ENCODE data around the gene VAV2.
"Not testable (repeated sequence)": the region's sequence is repeated elsewhere in the genome, so short reads cannot be mapped to it uniquely, and the experiment has no call there.

VAV2 gene

DNA sequence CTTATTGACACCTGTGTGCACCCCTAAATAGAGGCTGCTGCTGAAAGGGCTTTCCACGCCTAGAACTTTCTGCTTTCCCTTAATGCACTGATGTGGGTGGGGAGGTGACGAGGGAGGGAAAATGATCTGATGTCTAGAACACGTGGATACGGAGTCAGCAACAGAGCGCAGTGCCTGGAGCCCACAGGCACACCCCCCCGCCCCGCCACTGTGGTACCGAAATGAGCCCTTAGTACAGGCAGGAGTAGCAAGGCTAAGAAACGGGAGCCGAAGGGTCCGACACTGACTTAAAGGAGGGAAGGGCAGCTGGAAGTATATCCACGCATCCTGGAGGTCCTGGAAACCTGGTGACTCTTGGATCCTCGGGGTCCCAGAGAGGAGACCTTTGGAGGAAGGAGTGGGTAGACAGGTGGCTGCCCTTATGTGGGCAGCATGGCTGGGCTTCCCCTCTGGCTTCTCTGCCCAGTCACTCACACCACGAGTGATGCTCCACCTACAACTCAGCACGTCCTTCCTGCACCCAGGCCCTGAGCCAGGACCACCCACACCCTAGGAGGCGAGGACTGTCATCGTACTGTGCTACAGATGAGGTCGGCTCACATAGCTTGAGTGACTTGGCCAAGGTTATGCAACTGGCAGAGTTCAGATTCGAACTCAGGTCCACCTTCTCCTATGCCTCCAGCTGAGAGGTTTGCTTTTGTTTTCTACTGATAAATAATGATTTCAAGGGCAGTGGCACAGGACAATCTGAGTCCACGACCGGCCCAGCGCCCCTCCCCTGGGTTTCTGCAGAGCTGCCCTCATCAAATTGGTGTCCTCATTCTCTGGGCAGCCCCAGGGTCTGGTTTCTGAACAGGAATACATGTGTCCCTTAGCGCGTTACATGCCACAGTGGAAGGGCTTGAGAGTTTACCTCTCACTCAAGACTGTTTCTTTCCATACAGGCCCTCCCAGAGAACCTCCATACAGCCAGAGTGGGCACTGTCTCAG, 4.7 kb upstream of the VAV2 start:
- DNase-seq: no peak

DNA sequence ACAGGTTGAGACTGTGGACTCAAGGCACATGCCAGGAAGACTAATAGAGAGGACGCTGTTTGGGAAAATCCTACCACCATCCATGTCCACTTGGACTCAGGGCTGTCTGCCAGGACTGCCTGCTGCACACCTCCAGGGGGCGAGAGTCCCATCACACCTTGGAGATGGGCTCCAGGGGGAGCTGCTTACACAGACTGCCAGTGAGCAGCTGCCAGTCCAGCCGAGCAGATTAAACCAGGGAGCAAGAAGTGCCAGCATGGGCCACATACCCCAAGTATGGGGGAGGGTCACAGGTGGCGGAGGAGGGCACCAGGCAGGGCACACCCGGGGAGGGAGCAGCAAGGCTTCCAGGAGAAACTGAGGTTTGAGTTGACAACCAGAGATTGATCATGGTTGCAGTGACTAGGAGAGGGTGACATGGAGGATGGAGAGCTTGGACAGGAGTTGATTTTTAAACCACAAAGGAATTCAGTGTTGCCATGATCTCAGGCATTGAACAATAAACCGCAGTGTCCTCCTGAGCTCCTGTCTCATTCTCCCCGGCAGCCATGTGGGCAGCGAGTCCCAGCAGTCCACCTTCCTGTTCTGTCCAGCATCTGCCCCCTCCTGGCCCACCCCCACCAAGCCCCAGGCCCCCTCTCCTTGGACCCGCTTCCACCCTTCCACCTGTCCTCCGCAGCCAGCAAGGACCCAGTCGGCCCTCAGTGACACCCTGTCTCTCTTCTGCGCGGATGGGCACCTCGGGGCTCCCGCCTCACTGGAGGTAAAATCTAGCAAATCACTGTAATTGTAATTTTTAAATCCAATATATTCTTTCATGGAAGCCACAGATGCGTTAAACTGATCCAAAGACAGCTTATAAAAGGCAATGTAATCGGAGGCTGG, 3.1 kb upstream of the VAV2 start:
- no peak for DNase-seq

DNA sequence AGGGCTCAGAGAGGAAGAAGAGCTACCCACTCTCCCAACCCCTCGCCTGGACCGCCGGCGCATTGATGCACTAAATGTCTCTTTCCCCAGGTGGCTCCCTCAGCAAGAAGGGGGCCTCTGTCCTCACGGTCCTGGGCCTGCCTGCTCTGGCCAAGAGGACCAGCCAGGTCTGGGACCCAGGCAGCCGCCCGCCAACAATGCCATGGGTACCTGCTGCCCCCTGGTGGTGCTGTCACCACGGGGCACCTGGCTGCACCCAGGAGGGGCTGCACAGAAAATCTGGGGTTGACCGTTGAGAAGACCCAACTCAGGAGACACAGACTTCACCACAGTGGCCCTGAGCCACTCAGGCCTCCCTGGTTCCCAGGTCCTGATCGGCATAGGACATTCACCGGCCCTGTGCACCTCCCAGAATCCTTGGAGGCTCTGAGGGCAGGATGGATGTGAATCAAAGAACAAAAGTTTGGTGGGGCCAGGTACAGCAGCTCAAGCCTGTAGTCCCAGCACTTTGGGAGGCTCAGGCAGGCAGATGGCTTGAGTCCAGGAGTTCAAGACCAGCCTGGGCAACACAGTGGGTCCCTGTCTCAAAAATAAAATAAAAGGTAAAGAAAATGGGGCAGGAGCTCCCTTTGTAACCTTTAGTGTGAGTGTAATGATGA, 2.4 kb upstream of the VAV2 start:
- DNase-seq: peak in 49 of 51 donors; percentile 25 to 89 (median 64)

DNA sequence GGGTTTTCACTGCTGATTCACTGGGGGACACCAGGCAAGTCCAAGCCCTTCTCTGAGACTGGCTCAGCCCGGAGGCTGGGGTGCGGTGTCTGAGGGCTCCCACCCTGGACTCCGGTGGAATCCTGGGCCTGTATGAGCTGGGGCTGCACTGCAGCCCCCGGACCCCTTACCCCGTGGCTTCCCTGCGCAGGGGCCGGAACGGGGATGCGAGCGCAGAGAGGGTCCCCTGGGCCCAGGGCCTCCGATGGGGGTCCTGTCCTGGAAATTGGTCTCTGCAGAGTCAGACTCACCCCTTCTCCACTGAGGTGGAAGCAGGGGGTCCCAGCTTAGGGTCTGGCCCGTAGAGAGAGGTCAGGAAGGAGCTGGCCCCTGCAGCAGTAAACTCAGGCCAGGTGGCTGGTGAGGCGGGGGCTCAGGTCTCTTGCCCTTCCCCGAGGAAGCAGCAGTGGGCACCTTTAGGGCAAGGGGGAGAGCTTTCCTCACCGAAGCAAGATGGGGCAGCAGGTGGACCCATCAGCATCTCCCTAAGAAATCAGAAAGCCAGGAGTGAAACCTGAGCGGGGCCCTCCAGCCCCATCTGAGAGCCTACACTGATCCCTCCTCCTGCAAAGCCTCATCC, 1.6 kb upstream of the VAV2 start:
- no peak for DNase-seq

DNA sequence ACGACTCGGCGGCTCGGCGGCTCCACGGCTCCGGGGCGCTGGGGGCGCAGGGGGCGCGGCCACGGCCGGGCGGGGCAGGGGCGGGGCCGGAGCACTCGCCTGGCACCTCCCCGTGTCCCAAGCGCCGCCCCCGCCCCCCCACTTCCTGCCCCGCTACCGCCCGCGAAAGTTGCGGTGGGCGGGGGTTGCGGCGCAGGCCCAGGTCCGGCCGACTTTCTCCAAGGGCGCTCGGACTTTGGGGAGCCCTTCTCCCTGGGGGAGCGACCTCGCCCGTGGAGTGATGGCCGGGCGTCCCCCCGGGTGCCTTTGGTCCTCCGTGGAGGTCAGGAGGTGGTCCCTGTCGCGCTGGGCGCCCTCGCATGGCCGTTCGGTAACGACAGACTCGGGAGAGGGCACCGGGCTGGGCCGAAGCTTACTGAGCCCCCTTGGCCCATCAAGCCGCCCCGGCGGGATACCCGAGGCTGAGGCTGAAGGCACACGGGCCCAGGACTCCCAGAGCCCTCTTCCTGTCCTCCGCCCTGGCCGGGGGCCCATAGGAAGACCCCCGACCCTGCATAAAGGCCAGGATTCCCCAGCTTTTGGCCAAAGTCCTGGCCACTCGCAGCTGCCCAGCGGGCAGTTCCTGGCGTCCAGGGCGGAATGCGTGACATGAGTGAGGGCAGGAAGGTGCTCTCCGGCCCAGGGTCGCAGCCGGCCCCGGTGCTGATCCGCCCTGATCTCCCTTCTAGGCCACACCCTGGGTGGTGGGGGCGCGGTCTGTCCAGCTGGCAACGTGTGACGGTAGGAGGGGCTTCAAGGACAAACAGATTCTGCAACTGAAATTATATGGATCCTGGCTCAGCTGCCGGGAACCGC, 883 bp upstream of the VAV2 start:
- DNase-seq: peak in 36 of 51 donors; percentile 16 to 83 (median 56)

DNA sequence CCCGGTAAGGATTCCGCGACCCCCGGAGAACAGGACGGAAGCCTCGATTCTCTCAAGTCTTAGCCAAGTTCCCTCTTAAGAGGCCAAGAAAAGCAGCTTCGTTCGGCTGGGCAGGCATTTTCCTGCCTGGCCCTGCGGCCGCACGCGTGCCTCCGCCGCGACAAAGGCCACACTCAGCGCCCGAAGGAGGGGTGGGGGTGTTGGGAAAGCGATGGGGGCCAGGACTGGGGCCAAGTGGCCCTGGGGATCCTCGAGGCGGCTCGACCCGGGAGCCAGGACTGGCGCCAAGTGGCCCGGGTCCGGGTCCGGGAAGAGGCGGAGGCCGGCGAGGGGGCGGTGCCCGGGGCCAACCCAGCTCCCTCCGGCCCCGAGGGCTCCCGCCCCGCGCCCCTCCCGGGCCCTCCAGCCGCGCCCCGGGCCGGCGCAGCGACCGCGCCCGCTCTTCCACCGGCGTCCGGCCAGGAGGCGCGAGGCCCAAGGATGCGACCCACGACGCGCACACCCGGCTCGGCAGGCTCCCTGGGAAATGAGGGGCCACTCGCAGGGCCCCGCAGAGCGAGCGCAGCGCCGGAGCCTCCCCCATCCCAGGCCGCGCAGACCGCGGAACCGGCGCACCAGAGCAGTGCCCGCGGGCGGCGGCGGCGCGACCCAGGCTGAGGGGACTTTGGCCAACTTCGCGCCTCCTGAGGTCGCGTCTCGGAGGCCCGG, 756 bp downstream of the VAV2 start:
- peak in 3 of 51 donors; percentile 29 to 56 (median 50) for DNase-seq

DNA sequence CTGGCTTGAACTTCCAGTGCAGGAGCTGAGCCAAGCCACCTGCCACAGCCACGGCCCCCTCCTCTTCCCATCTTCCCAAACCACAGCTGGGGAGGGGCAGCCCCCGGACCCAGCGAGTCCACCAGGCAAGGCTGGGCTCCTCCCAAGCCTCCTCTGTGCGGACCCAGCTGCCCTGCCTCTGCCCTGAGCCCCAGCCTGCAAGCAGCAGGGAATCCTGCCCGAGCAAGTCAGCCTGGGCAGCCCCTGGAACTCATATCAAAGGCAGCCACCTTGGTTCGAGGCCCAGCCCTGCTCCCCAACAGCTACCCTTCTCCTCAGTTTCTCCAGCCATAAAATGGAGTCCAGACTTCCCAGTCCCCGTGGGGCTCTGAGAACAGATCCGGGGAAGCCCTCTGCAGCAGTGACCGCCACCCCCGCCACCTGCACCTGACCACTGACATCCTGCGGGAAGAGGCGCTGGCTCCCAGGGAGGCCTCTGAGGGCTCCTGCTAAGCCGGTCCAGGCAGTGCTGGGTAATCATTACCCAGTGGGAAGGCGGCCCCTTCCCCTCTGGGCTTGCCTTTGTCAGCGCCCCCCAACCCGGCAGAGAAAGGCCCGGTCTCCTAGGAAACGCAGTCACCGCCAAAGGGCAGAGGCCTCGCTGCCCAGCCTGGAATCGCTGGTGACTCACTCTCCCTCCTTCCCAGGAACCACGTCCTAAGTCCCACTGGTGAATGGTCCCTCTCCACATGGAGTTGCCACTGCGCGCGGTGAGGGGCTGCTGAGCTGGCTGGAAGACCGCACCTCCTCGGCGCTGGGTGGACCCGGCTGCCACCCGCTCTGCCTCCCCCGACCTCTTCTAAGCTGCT, 1.5 kb downstream of the VAV2 start:
- peak in 7 of 51 donors; percentile 9 to 64 (median 30) for DNase-seq

DNA sequence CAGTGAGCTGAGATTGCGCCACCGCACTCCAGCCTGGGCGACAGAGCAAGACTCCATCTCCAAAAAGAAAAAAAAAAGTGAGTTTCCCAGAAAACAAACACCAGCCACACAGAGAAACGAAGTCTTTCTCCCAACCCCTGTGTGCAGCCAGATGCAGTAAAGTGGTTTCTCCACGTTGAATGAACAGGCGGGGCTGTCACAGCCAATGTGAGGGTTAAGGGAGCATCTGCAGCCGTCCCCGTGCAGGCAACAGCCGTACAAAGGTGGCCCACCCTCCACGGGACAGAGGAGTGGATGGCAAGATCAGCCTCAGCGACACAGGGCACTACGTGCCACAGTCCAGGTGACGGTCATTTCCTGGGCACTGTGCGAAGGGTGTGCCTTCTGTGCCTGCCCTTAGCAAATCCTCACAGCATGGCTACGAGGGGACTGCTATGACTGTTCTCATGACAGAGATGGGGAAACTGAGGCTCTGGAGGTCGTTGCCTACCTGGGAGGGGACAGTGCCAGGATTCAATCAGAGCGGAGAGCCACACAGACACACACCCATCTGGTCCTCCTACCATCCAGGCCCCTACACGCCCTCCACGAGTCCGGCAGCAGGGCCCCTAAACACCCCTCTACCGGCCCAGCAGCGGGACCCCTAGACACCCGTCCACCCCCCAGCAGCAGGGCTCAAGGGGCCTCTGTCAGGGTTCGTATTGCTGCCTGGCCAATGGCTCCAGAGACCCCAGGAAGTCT, 2.3 kb downstream of the VAV2 start:
- no peak for DNase-seq

DNA sequence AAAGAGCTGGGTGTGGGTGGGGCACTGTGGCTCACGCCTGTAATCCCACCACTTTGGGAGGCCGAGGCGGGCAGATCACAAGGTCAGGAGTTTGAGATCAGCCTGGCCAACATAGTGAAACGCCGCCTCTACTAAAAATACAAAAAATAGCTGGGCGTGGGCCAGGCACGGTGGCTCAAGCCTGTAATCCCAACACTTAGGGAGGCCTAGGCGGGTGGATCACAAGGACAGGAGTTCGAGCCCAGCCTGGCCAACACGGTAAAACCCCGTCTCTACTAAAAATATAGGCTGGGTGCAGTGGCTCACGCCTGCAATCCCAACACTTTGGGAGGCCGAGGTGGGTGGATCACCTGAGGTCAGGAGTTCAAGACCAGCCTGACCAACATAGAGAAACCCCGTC, 3.4 kb downstream of the VAV2 start:
- DNase-seq: not testable (repeated sequence)

DNA sequence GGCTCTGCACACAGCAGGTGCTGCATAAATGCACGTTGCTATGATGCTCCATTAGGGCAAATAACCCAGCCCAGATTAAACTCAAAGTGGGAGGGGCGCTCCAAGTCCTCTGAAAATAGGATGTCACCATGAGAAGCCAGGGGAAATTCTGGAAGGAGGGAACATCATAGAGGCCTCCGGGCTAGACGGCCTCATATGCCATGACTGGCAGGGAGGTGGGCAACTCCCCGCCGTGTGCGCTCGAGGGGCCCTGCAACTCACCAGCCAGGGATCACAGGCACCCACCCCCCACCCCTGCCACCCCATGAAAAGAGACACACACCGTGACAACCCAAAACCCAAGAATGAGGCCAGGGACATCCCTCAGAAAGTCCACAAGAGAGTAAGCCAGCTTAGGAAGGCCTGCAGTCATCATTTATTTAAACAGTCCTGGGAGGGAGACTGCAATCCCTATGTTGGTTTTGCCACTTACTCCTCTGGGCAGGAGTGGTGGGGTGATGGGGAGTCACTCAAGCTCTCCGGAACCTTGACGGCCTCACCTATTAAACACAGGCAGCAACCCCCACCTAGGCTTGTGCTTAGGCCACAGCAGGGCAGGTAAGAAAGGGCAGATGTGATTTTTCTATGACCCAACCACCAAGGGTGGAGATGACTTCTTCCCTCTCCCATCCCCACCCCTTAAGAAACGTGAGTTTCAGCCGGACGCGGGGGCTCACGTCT, 4.0 kb downstream of the VAV2 start:
- DNase-seq: no peak

DNA sequence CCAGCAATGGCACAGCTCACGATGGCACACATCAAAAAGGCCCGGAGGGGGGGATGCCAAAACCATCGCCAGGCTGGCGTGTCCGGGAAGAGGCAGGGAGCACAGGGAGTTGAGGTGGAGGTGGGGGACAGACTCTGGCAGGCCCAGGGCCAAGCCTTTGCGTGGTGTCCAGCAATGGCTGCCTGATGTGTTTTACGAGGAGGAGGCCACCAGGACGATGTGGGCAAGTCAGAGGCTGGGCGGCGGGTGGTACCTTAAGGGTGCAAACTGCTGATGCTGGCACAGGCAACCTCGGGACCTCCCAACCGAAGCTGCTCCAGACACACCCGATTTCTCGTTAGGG, 4.7 kb downstream of the VAV2 start:
- no peak for DNase-seq

DNA sequence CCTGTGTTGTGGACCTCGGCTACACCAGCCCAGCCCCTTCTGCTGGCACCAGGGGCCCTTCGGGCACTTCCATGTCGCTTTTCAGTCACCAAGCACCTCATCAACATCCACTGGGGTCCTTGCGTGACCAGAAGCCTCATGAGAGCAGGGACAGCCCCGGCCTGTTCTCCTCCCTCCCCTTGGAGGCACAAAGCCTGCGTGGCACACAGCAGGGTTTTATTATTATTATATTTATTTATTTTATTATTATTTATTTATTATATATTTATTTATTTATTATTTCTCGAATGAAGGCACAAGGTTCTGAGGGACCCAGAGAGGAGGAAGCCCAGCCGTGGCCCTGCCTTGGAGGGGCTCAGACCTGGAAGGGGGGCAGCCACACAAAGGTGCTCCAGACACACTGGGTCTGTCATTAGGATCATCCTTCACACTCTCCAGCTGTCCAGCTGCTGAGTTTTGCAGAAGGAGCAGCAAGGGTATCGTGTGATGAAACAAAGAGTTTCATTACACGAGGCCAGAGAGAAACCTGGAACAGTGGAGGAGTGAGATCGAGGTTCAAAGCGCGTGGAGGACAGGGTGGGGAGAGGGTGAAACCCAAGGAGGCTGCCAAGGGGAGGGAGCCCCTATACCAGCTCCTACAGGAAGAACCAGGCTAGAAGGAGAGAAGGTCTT, 5.2 kb downstream of the VAV2 start:
- DNase-seq: no peak

DNA sequence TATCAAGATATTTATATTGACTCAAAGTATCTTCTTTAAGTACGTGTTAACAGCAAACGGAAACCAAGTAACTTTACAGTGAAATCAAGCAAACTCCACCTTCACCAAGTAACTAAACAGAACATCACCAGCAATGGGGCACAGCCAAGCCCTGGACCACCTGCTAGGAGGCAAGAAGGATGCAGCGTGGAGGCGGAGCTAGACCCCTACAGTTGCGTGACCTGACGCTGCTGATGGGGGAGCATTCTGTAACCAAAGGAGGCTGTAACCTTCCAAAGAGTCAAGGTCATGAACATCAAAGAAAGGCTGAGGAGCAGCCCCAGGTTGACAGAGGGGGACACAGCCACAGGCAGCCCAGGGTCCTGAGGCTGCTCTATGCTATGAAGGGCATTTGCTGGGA, 6.1 kb downstream of the VAV2 start:
- no peak for DNase-seq

DNA sequence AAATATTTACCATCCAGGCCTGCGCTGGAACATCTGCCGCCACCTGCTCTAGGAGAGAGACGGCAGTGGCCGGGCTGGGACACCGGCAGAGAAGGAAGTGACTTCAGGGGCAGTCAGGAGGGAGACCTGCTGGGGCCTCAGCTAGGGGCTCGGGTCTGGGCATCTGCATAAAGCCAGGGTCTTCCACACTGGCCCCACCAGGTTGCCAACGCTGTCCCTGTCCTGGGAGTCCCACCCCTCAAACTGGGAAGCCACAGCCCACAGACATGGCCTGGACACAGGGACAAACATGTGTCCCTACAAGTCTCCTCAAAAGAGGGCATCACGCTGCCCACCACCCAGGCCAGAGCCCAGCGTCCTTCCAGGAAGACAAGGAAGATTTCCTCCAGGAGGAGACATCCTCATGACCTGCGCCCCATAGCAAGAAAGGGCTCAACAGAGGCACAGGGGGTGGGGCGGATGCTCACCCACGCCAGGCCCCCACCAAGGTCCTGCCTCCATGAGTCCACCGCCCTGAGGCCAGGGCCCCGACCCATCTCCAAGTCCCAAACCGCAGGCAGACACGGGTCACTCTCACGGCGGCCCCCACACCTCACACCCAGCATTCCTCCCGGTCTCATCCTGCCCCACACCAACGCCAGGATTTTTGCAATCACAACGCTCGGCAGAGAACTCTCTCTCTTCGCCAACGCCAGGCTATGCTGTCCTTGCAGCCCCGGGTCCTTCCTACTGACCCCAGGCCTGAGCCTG, 9.0 kb downstream of the VAV2 start:
- no peak for DNase-seq

DNA sequence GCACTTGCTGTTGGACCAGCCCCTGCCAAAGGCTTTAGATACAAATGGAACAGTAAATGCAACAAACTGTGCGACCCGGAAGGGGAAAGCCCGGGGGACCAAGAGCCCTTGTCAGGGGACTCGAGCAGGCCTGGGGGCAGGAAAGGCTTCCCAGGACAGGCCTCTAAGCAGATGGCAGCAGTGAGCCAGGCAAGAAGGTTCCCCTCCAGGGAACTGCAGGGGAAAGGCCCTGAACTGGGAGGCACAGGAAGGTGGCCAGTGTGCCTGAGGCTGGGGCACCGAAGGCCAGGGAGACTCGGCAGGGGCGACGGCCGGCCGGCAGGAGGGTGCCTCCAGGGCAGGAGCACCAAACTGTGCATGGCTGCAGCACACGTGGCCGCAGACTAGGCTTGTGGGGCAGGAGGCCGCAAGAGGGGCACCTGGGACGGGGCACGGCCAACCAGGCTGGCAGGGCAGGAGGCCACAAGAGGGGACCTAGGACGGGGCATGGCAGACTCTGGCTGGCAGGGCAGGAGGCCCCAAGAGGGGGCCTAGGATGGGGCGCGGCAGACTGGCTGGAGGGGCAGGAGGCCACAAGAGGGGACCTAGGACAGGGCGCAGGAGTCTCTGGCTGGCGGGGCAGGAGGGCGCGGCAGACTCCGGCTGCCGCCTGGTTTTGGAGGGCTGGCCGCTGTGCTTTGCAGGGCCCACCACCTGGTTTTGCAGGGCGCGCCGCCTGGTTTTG, 10.0 kb downstream of the VAV2 start:
- no peak for DNase-seq
